NCI-H2227 treated with DMSO at 0.1 percent for 48 hours (cell line): ENCODE data around the gene GPALPP1.
"Not testable (repeated sequence)": the region's sequence is repeated elsewhere in the genome, so short reads cannot be mapped to it uniquely, and the experiment has no call there.

Source experiments
- DNase-seq: peaks from one replicate; lab custom pipeline; 2025; lab: John Stamatoyannopoulos, UW

Gene GPALPP1

GRCh38 chr13:45063261-45063860 is 74.0 kb downstream of the GPALPP1 start:
- no peak for DNase-seq

DNA sequence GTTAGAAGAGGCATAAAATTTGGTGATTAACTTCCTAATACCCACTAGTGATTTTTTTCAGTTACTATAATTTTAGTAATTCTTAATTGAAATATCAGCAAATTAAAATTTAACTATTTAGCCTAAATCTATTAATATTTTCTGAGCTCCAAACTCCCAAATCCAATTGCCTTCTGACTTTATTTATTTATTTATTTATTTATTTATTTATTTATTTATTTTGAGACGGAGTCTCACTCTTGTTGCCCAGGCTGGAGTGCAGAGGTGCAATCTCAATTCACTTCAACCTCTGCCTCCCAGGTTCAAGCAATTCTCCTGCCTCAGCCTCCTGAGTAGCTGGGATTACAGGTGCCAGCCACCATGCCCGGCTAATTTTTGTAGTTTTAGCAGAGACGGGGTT is 74.6 kb downstream of the GPALPP1 start:
- DNase-seq, result not testable (repeated sequence)

DNA sequence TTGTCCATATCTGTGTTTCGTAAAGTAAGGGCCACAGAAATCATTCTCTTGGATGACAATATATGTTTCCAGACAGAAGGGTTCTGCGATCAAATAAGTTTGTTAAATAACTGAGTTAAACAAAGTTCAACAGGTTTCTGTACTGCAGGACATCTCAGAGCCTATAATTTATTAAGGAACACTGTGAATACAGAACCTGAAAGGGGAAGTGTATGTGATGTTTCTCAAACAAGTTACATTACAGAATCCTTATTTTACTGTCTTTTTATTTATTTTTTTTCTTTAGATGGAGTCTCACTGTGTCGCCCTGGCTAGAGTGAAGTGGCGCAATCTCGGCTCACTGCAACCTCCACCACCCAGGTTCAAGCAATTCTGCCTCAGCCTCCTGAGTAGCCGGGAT is 75.6 kb downstream of the GPALPP1 start:
- no peak for DNase-seq

DNA sequence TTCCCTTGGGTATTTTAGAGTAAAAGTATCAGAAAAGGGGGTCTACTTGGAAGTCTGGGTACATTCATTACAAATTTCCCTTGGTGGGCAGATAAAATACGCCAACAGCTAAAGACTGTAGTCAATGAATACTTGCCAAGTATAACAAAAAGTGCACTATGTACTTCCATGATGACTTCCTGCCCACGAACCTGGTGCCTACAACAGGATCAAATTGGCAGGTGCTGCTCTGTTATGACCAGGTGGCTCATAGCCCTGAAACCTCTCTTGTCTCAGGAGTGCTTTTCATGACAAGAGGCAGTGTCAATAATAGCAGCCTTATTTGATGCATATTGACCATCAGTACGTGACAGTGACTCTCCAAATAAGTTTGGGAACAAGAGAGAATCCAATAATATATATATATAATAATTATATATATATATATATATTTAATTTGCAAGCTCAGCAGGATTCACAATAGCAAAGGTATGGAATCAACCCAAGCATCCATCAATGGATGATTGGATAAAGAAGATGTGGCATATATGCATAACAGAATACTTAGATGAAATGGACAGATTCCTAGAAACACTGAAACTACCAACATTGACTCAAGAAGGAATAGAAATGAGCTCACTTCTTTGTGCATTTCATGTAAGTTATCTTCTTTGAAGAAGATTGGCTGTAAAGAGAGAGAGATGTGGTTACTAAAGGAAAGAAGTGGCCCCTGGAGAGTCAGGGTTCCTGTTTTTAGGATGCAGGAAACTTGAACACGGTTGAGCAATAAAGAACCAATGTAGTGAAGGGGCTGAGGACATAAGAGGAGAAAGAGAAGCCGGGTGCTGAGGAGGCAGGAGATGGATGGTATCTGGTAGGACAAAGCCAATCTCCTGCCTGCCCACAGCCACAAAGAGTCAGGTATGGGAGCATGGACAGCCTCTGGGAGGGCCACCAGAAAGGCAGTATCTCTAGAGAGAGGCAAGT is 79.0 kb downstream of the GPALPP1 start:
- no peak for DNase-seq

GRCh38 chr13:45073809-45074208 is 84.5 kb downstream of the GPALPP1 start:
- DNase-seq, result no peak

DNA sequence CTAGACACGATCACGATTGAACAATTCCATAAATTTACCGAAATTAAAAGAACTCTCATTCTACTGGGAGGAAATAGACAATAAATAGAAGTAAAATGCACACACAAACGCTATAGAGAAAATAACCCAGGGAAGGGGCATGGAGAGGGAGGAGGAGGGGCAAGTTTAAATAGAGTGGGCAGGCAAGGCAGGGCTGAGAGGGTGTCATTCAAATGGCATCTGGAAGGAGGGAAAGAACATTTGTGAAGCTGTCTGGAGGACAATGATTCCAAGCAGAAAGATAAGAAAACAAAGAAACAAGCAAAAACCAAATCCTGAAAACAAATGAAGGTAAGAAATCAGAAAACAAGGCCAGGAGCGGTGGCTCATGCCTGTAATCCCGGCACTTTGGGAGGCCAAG is 85.4 kb downstream of the GPALPP1 start:
- DNase-seq, result no peak

GRCh38 chr13:45078003-45078402 is 88.7 kb downstream of the GPALPP1 start:
- no peak for DNase-seq
